Activated CD4-positive, alpha-beta T cell treated with anti-CD3 and anti-CD28 coated beads for 1 hour (primary cell): ENCODE results near the gene RDX.
"Not testable (repeated sequence)": the region's sequence is repeated elsewhere in the genome, so short reads cannot be mapped to it uniquely, and the experiment has no call there.

Experiments
- DNase-seq: peaks from one replicate; pipeline ENCODE4 v3.0.0-alpha.2; 2020

Gene RDX

DNA sequence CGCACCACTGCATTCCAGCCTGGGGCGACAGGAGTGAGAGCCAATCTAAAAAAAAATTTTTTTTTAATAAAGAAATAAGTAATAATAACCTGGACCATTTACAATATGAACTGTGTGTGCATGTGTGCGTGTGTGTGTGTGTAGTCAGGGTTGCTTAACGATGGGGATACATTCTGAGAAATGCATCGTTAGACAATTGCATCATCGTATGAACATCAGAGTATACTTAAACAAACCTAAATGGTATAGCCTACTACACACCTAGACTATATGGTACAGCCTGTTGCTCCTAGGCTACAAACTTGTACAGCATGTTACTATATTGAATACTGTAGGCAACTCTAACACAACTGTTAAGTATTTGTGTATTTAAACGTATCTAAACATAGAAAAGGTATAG is 26.4 kb downstream of the RDX start:
- DNase-seq = no peak

DNA sequence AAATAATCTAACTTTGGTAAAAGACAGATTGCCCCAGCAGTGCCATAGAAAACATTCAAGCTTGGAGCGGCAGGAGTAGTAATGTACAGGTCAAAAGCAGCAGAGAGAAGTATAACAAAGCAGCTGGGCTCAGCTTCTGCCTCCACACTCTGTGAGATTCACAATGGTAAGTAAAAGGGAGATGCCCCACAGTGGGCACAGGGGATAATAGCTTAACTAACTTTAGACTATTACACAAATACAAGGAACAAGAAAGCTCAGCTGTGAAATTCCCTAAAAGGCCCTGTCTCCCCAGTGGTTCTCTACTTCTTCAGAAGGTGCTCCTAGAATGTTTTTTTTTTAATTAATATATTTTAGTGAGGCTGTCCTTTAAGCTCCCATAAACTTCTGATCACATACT is 28.0 kb downstream of the RDX start:
- DNase-seq = no peak

DNA sequence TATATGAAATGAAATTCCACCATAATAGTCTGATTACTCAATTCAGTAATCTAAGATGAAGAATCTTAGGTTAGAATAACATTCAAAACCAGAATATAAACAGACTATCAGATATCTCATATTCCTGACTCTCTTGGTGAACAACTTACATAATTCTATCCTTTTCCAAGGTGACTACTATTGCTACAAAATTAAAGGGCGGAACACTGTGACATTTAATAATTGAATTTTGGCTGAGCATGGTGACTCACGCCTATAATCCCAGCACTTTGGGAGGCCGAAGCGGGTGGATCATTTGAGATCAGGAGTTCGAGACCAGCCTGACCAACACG is 34.4 kb downstream of the RDX start:
- no peak for DNase-seq

DNA sequence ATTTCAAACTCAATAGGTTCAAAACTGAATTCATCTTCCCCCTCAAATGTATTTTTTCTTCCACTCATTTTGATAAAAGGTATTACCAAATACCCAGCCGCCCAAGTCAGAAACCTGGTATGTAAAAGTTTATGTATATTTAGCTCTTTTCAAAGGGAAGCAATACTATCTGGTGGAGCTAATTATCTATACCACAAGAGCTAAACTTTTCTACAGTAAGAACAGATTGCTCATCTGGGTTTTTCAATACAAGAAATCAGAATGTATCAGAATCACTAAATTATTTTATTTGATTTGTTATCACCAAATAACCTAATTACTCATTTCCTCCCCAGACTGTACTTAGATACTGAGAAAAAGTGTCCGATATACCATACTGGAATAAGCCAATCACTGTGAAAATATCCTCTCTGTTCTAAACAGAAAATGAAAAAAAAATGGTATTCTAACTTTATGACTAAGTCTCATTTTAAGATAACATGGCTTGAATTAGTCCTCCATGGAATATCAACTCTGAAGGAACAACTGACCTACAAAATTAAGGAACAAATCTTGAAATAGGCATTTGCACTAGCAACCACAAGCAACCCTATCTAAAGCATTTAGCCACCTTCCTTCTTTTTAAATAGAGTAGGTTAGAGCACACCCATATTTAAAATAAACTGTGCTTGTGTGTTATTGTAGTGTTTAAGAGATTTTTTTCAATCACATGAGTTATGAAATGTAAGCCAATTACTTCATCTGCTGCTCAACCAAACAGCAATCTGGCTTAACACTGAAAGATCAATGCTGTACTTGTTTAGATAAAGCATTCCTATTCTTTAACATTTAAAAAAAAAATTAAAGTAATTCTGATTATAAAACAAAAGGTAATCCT is 35.0 kb downstream of the RDX start:
- no peak for DNase-seq

DNA sequence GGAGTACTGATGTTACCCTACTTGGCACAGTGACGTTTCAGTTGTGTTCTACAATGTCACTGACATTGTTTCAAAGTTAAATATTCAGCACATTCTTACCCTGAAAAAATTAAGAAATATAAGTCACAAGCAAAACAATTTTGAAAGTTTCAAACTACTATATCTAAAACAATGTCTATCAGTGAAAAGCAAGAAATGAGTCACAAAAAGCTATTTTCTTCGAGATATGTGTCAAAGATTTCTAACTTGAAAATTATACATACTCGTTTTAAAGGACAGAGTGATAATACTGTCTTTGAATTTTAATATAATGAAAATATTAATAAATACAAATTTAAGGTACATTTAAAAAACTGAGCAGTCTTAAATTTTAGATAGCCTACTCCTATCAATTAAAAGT is 42.9 kb downstream of the RDX start:
- no peak for DNase-seq

DNA sequence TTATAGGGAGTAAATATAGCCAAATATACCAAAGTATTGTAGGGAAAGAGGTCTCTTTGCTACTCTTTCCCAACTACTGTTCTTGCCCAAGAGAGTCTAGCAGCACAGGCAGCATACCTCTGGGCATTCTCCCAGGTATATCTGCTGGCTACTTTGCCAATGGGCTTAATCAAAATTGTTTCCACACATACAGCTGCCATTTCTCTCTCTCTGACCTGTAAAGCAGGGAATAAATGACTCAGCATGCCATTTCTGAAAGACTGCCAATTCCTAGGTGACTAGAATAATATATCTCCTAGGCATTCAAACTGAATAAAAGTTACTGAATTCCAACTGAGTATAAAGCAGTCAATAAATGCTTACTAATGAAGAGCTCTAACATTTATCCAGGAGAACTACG is 44.6 kb downstream of the RDX start:
- DNase-seq = no peak

DNA sequence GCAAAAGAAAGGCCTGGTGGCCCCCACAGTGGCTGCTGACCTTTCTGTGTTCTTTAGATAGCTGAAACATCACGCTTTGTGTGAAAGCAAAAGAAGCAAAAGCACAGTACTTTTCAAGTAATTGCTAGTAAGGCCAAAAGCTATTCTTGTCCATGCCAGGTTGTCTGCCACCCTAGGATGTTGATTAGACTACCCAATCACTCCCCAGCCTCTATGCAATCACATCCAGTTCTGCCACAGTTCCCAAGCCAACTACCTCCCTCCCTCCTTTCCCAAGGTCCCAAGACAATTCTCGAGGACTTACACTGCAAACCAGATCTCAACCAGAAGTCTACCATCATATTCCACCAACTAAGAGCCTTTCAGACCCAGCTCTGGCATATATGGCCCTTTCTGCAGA is 46.2 kb downstream of the RDX start:
- DNase-seq = no peak

DNA sequence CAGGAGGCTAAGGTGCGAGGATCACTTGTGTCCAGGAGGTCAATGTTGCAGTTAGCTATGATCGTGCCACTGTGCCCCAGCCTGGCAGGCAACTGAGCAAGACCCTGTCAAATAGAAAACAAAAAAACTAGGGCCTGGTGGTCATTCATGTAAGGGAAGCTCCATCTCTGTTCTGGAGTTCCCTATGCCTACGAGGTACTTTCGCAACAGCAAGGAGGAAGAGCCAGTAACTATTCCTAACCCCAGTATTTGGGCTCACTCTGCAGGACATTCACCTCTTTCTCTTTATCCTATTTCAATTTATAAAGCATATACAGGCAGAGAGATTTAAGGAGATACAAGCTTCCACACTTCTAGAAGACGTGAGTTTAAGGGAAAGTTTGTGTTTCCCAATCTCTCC is 46.6 kb downstream of the RDX start:
- no peak for DNase-seq

DNA sequence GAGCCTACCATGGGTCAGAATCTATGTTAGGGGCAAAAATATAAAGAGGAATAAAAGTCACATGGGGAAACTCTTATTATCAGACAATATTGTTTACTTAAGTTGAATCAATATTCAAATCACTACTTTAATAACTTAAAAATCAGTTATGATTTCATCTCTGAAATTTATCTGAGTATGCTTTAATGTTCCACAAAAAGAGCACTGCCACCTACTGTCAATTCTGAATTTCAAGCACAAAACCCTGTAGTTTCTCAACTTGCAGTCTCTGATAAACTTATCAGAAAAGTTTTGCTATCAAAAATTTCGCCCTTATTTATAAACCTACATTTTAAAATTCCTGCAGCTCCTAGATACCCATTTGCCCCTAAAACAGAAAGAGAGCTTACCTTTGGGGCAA is 47.3 kb downstream of the RDX start:
- no peak for DNase-seq

DNA sequence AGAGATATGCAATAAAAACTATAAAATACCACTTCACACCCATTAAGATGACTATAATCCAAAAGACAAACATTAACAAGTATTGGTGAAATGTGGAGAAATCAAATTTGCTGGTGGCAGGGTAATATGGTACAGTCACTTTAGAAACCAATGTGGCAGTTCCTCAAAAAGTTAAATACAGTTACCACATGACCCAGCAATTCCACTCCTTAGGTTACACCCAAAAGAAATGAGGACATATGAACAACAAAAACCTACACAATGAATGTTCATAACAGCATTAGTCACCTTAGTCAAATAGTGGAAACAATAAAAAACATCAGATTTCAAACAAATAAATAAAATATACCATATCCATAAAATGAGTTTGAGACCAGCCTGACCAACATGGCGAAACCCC is 52.6 kb downstream of the RDX start:
- DNase-seq = no peak

DNA sequence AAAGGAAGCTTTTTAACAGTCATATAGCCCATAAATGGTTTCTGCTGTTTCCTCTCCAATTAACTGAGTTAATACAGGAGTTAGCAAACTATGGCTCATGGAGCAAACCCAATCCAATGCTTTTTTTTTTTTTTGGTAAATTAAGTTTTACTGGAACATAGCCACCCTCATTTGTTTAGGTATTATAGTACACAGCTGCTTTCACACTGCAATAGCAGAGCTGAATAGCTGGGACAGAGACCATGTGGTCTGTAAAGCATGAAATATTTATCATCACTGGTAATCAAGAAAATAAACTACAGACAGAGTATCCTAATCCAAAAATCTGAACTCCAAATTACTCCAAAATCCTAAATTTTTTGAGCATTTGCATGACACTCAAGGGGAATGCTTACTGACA is 53.7 kb downstream of the RDX start:
- DNase-seq = no peak

DNA sequence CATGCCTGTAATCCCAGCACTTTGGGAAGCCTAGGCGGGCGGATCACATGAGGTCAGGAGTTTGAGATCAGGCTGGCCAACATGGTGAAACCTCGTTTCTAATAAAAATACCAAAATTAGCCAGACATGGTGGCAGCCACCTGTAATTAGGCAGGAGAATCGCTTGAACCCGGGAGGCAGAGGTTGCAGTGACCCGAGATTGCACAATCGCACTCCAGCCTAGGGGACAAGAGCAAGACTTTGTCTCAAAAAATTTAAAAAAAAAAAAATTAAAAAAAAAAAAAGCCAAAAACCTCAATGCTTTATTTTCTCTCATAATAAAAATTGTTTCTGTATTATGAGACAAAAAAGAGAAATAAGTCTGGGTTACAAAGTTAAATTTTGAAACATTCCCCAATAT is 54.2 kb downstream of the RDX start:
- DNase-seq = no peak

DNA sequence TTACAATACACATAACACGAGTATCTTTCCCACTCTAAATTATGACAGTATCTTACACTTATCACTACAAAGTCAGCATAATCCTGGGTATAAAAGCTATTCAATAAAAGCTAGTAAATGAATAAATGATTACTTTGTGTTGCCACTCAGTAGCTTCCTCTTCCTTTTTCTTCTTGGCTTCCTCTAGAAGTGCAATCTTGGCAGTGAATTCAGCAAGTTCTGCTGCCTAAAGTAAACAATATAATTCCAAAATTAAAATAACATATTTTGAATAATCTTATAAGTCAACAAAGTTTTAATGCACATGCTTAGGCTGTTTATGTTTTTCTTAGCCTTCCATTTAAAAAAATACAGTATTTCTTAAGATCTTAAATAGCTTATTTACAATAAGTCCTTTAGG is 60.4 kb downstream of the RDX start:
- no peak for DNase-seq

DNA sequence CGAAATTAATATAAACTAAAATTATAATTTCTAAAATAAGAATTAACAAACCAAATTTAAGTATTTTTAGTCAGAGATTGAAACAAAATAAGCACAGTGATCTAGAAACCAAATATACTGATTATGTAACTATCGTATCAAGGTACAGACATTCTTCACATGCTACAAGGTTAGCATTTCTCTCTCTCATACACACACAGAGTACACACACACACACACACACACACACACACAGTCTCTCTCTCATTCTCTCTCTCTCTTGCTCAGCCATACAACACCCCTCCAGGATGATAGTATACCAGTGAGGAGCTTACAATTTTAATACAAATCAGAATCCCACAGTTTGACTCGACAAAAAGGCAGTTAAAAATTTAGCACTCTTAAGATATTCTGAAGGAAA is 66.0 kb downstream of the RDX start:
- DNase-seq = no peak

DNA sequence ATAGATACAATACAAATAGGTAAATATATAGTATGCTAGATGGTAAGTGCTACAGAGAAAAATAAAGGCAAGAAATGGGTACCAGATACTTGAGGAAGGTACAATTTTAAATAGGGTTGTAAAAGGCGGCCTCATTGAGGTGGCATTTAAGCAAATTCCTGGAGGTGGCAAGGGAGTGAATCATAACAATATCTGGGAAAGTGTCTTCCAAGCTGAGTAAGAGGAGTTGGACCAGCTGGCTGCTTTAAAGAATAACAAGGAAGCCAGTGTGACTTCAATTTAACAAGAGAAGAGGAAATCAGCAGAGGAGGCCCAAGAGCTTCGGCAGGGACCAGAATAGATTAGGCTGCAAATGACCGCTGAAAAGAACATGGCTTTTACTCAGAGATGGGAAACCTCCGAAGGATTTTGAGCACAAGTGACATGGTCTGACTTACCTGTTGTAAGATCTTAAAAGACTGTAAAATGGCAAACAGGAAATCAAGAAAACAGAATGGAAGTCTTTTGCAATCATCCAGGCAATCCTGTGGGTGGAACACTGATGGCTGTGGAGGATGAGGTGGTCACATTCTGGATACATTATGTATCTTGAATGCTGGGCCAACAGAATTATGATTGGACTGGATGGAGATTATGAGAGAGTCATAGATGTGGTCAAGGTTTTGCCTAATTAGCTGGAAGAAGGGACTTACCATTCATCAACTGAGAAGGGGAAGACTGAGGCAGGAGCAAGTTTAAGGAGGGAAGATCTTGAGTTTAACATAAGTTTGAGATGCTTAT is 77.2 kb downstream of the RDX start:
- no peak for DNase-seq

DNA sequence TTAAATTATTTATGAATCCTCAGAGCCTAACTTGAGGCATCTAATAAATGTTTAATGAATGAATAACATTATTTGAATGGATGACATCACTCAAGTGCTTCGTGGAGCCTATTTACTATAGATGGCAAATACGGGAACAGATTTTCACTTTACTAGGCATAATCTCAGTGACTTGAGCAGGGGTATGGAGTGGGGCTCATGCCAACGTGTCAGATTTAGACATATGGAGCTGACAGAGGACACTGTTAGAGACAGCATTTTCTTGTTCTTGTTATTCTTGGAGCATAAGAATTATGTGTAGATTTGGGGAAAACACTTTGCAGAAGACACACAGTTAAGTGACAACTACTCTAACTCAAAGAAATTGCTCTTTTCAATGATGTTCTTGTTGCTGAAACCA is 78.5 kb downstream of the RDX start:
- DNase-seq = no peak

DNA sequence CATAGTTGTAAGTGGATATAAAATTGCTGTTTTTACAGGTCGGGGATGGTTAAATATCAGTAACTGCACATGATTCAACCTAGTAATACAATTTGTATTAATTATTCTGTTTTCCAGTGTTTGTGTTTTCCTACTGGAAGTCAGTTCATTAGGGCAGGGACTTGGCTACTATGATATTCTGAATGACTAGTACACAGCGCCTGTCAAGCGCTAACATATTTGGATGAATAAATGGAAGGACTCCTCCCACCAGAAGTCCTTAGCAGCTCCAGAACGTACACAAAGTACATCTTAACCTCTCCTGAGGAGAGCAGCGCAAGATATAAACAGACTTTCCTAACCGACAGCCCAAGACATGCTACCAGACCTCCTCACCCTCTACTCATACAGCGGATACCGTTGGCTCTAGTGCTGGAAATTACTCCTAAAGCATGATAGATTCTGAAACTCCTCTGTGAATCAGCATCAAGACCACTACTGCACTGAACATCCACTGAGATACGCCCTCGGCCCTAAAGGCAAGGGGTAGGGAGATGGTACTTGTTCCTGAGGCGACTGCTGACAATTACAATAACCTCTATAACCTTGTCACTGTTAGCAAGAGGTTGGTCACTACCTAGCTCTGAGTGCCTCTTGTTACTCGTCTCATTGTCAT is 79.1 kb downstream of the RDX start:
- DNase-seq = no peak

DNA sequence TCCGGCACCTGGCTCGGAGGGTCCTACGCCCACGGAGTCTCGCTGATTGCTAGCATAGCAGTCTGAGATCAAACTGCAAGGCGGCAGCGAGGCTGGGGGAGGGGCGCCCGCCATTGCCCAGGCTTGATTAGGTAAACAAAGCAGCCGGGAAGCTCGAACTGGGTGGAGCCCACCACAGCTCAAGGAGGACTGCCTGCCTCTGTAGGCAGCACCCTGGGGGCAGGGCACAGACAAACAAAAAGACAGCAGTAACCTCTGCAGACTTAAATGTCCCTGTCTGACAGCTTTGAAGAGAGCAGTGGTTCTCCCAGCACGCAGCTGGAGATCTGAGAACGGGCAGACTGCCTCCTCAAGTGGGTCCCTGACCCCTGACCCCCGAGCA is 87.1 kb downstream of the RDX start:
- not testable (repeated sequence) for DNase-seq

DNA sequence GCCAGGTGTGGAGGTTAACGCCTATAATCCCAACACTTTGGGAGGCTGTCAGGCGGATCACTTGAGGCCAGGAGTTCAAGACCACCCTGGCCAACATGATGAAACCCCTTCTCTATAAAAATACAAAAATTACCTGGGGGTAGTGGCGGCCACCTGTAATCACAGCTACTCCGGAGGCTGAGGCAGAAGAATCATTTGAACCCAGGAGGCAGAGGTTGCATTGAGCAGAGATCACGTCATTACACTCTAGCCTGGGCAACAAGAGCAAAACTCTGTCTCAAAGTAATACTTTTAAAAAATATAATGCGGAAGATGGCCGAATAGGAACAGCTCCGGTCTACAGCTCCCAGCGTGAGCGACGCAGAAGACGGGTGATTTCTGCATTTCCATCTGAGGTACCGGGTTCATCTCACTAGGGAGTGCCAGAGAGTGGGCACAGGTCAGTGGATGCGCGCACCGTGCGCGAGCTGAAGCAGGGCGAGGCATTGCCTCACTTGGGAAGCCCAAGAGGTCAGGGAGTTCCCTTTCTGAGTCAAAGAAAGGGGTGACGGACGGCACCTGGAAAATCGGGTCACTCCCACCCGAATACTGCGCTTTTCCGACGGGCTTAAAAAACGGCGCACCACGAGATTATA is 87.6 kb downstream of the RDX start:
- DNase-seq = not testable (repeated sequence)

DNA sequence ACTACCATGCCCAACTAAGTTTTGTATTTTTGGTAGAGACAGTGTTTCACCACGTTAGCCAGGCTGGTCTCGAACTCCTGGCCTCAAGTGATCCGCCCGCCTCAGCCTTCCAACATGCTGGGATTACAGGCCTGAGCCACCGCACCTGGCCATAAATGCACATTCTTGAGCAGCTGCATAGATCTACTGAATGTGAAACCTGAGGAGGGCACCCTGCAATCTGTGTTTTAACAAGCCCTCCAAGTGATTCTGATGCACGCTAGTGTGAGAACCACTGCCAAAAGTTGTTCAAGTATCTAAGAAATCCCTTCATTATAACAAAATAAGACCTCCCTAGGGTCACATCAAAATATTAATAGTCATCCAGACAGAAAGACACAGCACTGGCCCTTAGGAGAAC is 89.3 kb downstream of the RDX start:
- no peak for DNase-seq

DNA sequence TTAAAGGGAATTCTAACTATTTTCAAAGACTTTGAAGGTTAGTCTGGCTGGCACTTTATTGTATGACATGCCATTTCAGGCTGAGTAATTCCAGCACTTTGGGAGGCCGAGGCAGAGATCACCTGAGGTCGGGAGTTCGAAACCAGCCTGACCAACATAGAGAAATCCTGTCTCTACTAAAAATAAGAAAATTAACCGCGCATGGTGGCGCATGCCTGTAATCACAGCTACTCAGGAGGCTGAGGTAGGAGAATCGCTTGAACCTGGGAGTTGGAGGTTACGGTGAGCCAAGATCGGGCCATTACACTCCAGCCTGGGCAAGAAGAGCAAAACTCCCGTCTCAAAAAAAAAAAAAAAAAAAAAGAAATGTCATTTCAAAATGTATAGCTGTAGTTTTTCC is 95.6 kb downstream of the RDX start:
- DNase-seq = no peak

DNA sequence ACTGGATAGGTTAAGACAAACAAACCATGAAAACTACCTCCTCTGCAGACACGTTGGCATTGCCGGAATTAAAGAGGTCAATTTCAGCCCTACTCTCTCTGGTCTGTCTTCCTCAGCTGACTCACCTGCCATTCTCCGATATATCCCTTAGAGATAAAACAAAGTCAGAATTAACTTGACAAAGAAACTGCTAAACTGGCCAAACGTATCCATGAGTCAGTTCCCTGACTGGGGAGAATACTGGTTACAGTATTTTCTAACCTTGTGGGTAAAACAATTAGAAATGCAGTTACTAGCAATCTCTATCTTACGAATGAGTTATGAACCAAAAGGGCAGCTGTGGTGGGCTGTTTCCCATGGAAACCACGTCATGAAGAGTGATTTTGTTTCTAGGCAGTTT is 96.2 kb downstream of the RDX start:
- DNase-seq = no peak

DNA sequence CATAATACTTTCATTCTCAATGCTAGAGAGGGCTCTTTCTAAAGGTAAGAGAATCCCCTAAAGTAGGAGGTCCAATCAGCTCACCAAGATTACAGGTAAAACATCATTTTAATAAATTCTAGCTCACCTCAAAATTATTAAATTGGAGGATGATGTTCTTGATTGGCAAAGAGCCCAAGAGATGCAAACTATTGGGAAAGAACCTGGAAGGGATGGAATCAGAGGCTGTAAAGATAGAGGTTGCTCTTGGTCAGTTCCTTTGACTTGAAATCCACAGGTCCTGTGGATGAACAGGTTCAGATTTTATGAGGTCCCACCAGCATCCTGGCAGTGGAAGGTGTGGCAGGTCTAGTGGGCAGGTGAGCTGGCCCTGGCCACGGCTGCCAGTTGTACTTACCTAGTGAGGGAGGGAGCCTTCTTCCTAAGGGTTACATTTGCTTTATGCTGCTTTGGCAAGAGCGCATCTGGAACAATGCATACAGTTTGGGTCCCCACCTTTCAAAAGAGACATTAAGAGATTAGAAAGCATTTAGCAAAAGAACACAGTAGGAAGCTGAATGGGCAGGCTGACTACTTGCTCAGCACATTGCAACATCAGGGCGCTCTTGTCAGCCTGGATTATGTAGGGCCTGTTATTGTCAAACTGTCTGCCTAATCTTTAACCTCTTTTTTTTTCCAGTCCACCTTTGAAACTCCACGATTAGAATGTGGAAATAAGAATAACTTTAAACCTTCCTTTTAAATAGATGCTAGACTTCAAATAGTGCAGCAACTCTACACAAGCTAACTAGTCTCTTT is 97.0 kb downstream of the RDX start:
- DNase-seq = no peak
